ENCODE data around the gene LGALS16. TPM values are rescaled to one million over a fixed set of nuclear protein-coding genes. Genes with fewer than 3 reads are reported as not detected.

The LGALS16 gene
- total RNA-seq, 1 donor = not detected

DNA sequence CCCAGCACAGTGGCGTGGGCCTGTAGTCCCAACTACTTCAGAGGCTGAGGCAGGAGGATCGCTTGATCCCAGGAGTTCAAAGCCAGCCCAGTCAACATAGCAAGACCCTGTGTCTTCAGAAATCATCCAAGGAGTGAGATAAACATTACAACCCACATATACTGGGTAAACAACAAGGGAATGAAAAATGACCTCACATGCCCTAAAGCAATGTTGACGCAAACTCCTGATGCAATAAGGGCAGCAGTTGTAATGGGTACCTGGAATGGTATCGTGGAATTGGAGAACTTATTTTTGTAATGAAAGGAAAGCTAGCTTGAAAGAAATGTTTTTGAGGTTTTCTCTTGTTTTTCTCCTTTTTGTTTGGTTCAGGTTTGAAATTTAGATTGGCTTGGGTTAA lies 24.5 kb upstream of the LGALS16 start:
- no peak overlapping the region for H3K4me3 ChIP-seq (ENCODE audit: low read depth, low read length)
- no peak for DNase-seq (ENCODE audit: low read depth)
- TF ChIP-seq, protein P1, sequence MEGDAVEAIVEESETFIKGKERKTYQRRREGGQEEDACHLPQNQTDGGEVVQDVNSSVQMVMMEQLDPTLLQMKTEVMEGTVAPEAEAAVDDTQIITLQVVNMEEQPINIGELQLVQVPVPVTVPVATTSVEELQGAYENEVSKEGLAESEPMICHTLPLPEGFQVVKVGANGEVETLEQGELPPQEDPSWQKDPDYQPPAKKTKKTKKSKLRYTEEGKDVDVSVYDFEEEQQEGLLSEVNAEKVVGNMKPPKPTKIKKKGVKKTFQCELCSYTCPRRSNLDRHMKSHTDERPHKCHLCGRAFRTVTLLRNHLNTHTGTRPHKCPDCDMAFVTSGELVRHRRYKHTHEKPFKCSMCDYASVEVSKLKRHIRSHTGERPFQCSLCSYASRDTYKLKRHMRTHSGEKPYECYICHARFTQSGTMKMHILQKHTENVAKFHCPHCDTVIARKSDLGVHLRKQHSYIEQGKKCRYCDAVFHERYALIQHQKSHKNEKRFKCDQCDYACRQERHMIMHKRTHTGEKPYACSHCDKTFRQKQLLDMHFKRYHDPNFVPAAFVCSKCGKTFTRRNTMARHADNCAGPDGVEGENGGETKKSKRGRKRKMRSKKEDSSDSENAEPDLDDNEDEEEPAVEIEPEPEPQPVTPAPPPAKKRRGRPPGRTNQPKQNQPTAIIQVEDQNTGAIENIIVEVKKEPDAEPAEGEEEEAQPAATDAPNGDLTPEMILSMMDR (IDR thresholded peaks at IDR 0.05; ENCODE audit: insufficient read depth, low read depth, low read length) = no peak

DNA sequence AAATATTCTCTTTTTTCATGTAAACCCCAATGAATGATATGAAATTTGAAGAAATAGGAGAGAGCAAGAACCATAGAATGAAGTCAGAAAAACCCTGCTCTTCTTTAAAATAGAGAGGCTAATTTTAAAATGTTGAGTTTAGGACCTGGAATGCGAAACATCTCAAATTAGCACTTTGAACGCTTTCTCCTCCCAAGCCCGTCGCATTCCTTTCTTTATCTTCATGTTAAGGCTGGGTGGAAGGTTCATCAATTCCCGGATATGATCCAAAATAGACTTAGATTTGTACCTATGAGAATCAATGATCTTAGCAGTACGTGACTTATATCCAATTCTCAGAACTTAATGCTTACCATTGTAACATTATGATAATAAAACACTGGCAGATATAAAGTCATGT lies 24.1 kb upstream of the LGALS16 start:
- TF ChIP-seq, protein P1 (IDR thresholded peaks at IDR 0.05; ENCODE audit: insufficient read depth, low read depth, low read length) = no peak

GRCh38 chr19:39637891-39638290 lies 17.8 kb upstream of the LGALS16 start:
- DNase-seq (ENCODE audit: low read depth) = no peak
- TF ChIP-seq, protein P1 (IDR thresholded peaks at IDR 0.05; ENCODE audit: insufficient read depth, low read depth, low read length) = no peak
- H3K4me3 ChIP-seq (ENCODE audit: low read depth, low read length) = no peak overlapping the region

More for the DNA sequence above, 24.1 kb upstream of the LGALS16 start:
- no peak for DNase-seq (ENCODE audit: low read depth)
- H3K4me3 ChIP-seq (ENCODE audit: low read depth, low read length) = no peak overlapping the region

DNA sequence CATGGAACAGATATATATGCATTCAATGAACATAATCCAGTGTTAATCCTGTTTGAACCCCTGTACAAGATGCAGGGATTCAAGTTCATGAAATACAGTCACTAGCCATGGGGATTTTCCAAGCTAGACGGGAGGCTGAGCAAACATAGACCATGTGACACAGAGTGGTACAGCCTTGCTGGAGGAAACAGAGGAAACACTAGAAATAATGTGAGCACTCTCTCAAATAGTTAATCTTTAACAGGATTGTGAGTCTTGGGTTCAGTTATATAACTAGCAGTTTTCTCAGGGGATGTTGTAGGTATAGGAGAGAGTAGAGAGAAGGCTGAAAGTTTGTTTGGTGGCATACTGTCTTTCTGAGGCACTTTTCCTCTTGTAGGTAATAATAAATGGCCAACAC lies 13.9 kb upstream of the LGALS16 start:
- TF ChIP-seq, protein P1 (IDR thresholded peaks at IDR 0.05; ENCODE audit: insufficient read depth, low read depth, low read length) = no peak
- DNase-seq (ENCODE audit: low read depth) = no peak
- no peak overlapping the region for H3K4me3 ChIP-seq (ENCODE audit: low read depth, low read length)

- H3K4me3 ChIP-seq (ENCODE audit: low read depth, low read length) = no peak overlapping the region
- DNase-seq (ENCODE audit: low read depth) = no peak
- TF ChIP-seq, protein P1 (IDR thresholded peaks at IDR 0.05; ENCODE audit: insufficient read depth, low read depth, low read length) = no peak
Observed at GRCh38 chr19:39643591-39643990, 12.1 kb upstream of the LGALS16 start.

DNA sequence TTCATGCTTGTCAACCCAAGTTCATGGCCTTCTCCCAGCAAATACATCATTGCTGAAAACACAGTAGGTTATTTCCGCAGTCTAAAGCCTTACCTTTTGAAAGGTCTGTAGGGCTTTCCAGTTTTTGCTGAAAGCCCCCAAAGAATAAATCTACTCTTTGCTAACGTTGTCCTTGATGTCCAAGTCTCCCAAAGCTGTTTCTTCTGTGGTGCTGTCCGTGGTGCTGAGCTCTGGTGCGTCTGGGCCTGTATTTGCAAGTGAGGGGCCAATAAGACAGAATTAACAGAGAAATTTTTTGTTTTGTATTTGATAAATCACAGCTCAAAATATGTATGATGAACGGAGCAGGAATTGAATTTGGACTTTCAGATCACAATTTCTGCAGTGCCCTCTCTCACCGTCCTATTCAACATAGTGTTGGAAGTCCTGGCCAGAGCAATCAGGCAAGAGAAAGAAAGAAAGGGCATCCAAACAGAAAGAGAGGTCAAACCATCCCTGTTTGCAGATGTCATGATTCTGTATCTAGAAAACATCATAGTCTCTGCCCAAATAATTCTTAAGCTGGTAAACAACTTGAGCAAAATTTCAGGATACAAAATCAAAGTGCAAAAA lies 9.8 kb upstream of the LGALS16 start:
- no peak overlapping the region for H3K4me3 ChIP-seq (ENCODE audit: low read depth, low read length)
- TF ChIP-seq, protein P1 (IDR thresholded peaks at IDR 0.05; ENCODE audit: insufficient read depth, low read depth, low read length) = no peak
- DNase-seq (ENCODE audit: low read depth) = peak; percentile 28

DNA sequence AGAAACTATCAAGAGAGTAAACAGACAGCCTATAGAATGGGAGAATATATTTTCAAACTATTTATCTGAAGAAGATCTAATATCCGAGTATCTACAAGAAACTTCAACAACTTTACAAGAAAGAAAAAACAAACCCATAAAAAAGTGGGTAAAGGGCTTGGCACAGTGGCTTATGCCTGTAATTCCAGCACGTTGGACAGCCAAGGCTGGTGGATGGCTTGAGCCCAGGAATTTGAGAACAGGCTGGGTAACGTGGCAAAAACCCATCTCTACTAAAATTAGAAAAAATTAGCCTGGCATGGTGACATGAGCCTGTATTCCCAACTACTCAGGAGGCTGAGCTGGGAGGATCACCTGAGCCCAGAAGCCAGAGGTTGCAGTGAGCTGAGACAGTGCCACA lies 7.8 kb upstream of the LGALS16 start:
- no peak overlapping the region for H3K4me3 ChIP-seq (ENCODE audit: low read depth, low read length)
- no peak for DNase-seq (ENCODE audit: low read depth)
- TF ChIP-seq, protein P1 (IDR thresholded peaks at IDR 0.05; ENCODE audit: insufficient read depth, low read depth, low read length) = no peak

Data from fibroblast of villous mesenchyme (primary cell).